ENCODE results near the gene PLPP3. TPM values are rescaled to one million over a fixed set of nuclear protein-coding genes. Genes with fewer than 3 reads are reported as not detected.

The PLPP3 gene
- total RNA-seq, 1 donor from 2014 or later: 61.8 TPM

DNA sequence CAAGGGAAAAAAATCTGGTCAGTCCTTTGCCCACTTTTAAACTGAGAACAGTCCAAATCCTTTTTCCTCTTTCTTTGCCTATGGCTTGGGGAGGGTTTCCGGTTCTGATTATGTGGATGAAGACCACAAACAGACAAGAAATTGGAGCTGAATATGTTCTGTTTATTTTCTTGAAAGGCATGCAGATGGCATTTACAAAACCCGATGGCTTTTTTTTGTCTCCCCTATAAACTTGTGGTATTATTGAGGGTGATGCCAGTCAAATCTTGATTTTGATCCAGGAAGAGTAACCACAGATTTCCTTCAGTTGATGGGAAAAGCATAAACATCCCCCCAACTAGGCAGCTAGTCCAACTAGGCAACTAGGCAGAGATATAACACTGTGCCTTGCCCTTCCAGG is 38.9 kb downstream of the PLPP3 start:
- peaks cover 17% of the 10 kb centered on the region for H3K4me1 Mint-ChIP-seq
- DNase-seq (ENCODE audit: low spot score in 2 of 2, unreplicated experiment in 2 of 2): no peak
- no peak overlapping the region for H3K4me3 Mint-ChIP-seq
- peaks cover 37% of the 10 kb centered on the region for H3K36me3 Mint-ChIP-seq
- H3K27me3 Mint-ChIP-seq (ENCODE audit: low read depth): no peaks in the 10 kb centered on the region
- no peak overlapping the region for H3K27ac Mint-ChIP-seq
- no peak for TF ChIP-seq CTCF (IDR thresholded peaks at IDR 0.05; ENCODE audit: unreplicated experiment)
- H3K9me3 Mint-ChIP-seq: no peaks in the 10 kb centered on the region

DNA sequence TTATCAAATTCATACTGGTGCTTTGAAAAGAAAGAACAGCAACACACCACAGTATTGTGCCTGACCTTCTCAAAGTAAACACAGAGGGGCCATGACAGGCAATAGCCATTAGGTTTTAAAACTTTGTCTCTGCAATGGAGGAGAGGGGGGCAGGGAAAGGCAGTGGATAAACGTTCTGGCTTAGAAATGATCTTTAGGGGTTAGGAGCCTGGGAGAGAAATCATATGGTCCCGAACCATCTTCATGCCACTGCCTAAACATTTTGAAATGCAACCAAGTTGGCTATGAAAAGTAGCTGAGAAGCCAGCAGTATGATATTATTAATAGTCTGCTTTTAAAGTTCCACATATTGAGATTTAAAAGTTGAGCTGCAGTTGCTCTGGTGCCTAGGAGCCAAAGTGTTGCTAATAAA is 39.8 kb downstream of the PLPP3 start:
- DNase-seq (ENCODE audit: low spot score in 2 of 2, unreplicated experiment in 2 of 2): no peak
- no peak for TF ChIP-seq CTCF (IDR thresholded peaks at IDR 0.05; ENCODE audit: unreplicated experiment)
- H3K27ac Mint-ChIP-seq: peak overlapping the region; percentile 47
- H3K4me1 Mint-ChIP-seq: peaks cover 11% of the 10 kb centered on the region
- peaks cover 45% of the 10 kb centered on the region for H3K36me3 Mint-ChIP-seq
- no peaks in the 10 kb centered on the region for H3K27me3 Mint-ChIP-seq (ENCODE audit: low read depth)
- no peak overlapping the region for H3K4me3 Mint-ChIP-seq
- no peaks in the 10 kb centered on the region for H3K9me3 Mint-ChIP-seq

- no peaks in the 10 kb centered on the region for H3K27me3 Mint-ChIP-seq (ENCODE audit: low read depth)
- no peak overlapping the region for H3K27ac Mint-ChIP-seq
- H3K36me3 Mint-ChIP-seq: peaks cover 49% of the 10 kb centered on the region
These were observed 40.8 kb downstream of the PLPP3 start for GRCh38 chr1:56538532-56538931.

DNA sequence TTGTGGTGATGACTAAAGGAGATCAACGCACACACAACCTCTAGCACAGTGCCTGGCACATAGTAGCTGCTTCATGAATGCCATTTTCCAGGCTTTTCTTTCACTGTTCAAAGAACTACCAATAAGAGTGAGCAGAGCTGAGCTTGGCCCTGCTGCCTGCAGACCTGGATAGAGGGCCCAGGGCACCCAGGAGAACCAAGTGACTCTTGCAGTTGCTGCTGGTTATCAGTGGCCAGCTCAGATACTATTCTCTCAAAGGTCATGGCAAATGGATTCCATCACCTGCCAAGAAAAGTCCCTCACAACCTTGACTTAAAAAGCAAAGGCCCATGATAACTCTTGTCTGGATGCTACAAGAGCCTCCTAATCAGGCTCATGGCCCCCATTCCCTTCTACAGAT is 41.7 kb downstream of the PLPP3 start:
- H3K9me3 Mint-ChIP-seq: no peaks in the 10 kb centered on the region
- peaks cover 15% of the 10 kb centered on the region for H3K4me1 Mint-ChIP-seq
- H3K4me3 Mint-ChIP-seq: no peak overlapping the region
- peaks cover 49% of the 10 kb centered on the region for H3K36me3 Mint-ChIP-seq
- no peak for DNase-seq (ENCODE audit: low spot score in 2 of 2, unreplicated experiment in 2 of 2)
- TF ChIP-seq CTCF (IDR thresholded peaks at IDR 0.05; ENCODE audit: unreplicated experiment): no peak
- H3K27me3 Mint-ChIP-seq (ENCODE audit: low read depth): no peaks in the 10 kb centered on the region
- no peak overlapping the region for H3K27ac Mint-ChIP-seq

More at GRCh38 chr1:56538532-56538931, 40.8 kb downstream of the PLPP3 start:
- no peak for TF ChIP-seq CTCF (IDR thresholded peaks at IDR 0.05; ENCODE audit: unreplicated experiment)
- Mint-ChIP-seq H3K4me3 (no peak overlapping the region), H3K9me3 (no peaks in the 10 kb centered on the region), H3K4me1 (peaks cover 11% of the 10 kb centered on the region)
- DNase-seq (ENCODE audit: low spot score in 2 of 2, unreplicated experiment in 2 of 2): no peak

GRCh38 chr1:56535939-56536338 is 43.4 kb downstream of the PLPP3 start:
- no peak for DNase-seq (ENCODE audit: low spot score in 2 of 2, unreplicated experiment in 2 of 2)
- H3K9me3 Mint-ChIP-seq: no peaks in the 10 kb centered on the region
- H3K4me3 Mint-ChIP-seq: no peak overlapping the region
- peaks cover 15% of the 10 kb centered on the region for H3K4me1 Mint-ChIP-seq
- TF ChIP-seq CTCF (IDR thresholded peaks at IDR 0.05; ENCODE audit: unreplicated experiment): no peak
- peaks cover 40% of the 10 kb centered on the region for H3K36me3 Mint-ChIP-seq
- H3K27me3 Mint-ChIP-seq (ENCODE audit: low read depth): no peaks in the 10 kb centered on the region
- H3K27ac Mint-ChIP-seq: no peak overlapping the region

- Mint-ChIP-seq H3K9me3 (no peaks in the 10 kb centered on the region), H3K36me3 (peaks cover 38% of the 10 kb centered on the region), H3K4me3 (no peak overlapping the region), H3K4me1 (peaks cover 15% of the 10 kb centered on the region), H3K27me3 (ENCODE audit: low read depth) (no peaks in the 10 kb centered on the region), H3K27ac (no peak overlapping the region)
- TF ChIP-seq CTCF (IDR thresholded peaks at IDR 0.05; ENCODE audit: unreplicated experiment): no peak
- DNase-seq (ENCODE audit: low spot score in 2 of 2, unreplicated experiment in 2 of 2): no peak
These were observed 44.0 kb downstream of the PLPP3 start for GRCh38 chr1:56535362-56535761.
